NCI-H226 (cell line): ENCODE data around the gene ZFPM1.

Experiments used
- DNase-seq: peaks from one replicate; pipeline ENCODE4 v3.0.0-alpha.2; 2015

The ZFPM1 gene

DNA sequence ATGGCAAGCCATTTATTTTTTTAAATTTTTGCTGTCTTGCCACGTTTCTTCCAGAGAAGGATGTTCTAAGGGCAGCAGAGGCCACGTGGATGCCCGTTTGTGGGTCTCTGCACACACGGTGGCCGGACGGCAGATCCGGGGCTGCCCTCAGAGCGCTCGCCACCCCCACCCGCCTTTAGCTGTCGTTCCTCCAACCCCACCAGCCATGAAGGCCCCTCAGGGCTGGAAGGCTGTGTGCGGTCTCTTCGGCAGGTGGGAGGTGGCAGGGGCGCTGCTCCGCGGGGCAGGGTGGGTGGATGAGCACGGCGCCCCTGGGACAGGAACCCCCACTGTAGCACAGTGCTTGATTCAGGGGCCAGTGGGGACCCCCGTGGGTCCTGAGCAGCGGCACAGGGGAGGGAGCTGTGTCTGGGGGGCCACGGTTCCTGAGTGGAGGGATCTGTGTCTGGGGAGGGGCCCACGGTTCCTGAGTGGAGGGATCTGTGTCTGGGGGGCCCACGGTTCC is 49.7 kb downstream of the ZFPM1 start:
- no peak for DNase-seq

DNA sequence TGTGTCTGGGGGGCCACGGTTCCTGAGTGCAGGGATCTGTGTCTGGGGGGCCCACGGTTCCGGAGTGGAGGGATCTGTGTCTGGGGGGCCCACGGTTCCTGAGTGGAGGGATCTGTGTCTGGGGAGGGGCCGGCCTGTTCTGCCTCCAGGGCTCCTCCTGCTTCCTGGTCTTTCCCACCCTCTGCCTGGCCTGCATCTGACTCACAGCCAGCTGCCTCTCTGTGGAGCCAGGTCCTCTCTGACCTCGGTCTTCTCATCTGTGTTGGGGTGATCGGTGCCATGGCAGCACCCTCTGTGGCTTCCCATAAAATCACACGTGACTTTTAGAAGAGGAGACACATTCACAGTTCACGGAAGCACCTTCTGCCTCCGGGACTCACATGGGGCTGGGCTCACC is 50.3 kb downstream of the ZFPM1 start:
- DNase-seq, result peak; percentile 53

DNA sequence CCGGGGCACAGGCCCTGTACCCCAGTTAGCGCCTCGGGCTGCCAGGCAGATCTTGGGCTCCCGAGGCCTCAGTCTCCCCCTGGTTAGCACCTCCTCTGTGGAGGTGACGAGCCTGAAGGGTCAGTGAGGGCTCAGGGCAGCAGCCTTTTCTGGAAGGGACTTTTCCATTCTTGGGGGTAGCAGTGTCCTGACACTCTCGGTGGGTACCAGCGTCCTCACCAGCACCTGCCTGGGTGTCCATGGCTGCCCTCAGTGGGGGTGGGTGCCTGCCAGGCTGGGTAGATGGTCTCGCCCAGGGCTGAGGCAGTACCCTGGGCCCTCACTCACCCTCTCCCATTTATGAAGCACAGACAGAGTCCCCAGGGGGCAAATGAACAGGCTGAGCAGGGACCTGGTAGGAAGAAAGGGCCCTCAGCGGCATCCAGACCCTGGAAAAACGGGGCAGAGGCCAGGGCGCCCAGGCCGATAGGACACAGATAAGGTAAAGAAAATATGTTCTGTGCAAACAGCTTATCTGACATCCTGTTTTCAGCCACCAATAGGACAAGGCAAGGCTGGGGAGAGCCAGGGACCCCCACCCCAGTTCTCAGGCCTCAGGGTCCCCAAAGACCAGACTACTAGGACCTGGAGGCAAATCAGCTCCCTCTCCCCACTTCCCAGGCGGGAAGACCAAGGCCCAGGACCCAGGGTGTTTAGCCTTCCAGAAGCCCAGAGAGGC is 50.9 kb downstream of the ZFPM1 start:
- no peak for DNase-seq

DNA sequence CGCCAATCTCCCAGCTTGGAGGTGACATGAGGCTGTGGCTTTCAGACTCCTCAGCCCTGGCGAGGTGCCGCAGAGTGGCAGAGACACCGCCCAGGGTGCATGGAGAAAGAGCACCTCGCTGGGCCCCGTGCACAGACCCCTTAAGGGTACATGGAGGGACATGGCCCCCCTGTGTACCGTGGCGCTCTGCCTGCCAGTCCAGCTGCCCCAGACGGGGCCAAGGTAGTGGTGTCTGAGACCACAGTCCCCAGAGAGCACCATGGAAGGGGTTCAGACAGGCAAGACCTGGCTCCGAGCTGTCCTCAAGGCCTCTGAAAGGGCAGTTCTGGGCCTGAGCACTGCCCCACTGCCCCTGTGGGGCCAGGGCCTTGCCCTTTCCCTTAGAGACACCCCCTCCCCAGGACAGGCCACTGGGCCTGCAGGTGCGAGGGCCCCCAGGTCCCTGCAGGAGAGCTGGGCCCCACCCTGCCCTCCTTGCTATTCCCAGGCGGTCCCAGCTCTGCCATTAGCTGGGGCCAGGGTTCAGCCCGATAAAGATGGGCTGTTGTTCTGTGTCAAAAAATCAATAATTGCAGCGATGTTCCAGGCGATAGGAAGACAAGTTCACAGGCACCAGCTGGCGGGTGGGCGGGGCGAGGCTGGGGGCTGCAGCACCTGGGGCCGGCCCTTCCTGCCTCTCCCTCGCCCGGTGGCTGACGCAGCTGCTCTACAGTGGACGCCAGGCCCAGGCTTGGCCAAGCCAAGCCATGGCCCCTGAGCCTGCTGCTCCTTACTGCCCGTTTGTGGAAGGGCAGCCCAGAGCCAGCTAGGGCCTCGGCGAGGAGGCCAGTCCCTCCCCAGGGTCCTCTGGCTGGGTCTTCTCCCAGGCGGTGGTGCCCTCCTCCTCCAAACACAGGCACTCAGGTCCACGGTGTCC is 51.7 kb downstream of the ZFPM1 start:
- no peak for DNase-seq

DNA sequence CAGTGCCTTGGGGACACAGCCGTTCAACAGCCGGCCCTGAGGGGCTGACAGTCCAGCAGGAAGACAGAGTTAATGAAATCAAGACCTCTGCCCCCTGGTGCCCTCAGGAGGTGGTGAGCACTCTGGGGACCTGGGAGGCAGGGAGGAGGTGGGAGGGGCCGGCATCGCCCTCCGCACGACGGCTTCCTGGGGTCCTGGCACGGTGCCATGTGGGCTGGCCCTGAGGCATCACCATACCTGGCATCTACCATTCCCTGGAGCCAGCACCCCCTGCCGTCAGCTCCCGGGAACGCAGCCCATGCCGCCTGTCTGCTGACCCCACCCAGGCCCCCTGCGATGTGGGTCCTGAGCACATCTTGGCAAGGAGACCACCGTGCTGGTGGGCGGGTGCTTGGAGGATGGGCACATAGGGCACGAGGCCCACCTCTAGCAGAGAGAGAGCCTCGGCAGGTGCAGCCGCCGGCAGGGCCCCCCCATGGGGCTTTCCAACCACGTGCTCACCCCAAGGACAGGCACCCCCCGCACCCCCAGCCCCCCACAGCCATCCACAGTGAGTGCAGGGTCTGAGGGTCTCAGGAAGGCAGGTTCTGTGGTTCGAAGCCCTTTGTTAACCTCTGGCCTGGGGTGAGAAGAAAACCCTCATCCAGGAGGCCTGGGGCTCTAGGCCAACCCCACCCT is 52.5 kb downstream of the ZFPM1 start:
- DNase-seq, result peak; percentile 67

DNA sequence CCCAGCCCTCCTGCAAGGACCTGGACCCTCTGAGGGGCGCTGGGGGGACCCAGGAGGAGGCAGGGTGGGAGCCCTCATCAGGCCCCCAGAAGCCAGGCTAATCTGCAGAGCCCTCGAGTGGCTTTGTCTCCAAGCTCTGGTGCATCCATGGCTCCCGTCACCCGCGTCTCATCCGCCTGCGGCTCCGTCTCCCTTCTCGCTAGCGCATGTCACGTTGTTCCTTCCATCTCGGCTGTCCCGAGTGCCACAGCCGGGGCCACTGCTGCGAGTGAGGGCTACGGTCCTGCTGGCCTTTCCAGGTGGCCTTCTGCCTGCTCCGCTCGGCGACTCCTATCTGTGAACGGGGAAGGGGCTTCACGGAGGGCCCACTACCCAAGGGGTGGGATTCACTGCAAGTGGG is 53.6 kb downstream of the ZFPM1 start:
- no peak for DNase-seq

DNA sequence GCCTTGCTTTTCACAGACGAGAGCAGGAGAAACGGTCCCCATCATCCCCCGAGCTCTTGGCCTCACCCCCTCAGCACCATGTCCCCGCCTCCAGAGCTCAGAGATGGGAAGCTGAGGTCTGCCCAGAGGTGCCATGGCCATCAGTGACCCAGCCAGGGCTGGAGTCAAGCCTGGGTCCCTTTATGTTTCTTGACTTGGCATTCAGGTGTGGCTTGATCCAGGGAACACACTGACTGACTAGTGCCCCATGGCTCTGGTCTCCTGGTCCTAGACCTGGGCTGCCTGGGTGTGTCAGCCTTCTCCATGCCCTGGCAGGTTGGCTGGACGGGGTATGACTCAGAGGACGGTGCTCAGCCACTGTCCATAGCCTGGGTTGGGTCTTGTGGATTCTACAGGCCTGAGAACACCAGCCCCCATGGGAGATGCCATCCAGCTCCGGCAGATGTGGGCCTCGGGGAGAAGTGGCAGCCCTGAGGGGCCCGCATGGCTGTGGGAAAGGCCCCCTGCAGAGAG is 54.2 kb downstream of the ZFPM1 start:
- no peak for DNase-seq

DNA sequence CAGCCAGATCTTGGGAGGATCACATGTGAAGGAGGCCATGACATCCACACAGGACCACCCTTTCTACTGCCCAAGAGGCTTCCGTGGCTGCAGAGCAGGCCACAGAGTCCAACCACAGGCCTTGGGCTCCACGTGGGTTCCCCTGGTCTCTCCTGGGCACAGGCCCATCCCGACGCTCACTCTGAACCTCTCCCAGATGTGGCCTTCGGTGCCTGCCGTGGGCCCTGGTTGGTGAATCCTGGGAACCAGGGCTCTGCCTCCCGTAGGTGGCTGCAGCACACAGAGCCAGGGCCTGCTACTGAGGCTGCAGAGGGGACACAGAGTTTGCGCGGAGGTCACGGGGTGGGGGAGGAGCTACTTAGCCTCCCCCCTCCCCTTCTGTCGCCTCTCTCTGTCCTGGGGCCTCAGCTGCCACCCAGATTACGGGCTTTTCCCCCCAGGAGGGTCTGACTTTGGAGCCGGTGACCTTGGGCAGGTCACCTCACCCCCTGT is 55.3 kb downstream of the ZFPM1 start:
- DNase-seq, result no peak

DNA sequence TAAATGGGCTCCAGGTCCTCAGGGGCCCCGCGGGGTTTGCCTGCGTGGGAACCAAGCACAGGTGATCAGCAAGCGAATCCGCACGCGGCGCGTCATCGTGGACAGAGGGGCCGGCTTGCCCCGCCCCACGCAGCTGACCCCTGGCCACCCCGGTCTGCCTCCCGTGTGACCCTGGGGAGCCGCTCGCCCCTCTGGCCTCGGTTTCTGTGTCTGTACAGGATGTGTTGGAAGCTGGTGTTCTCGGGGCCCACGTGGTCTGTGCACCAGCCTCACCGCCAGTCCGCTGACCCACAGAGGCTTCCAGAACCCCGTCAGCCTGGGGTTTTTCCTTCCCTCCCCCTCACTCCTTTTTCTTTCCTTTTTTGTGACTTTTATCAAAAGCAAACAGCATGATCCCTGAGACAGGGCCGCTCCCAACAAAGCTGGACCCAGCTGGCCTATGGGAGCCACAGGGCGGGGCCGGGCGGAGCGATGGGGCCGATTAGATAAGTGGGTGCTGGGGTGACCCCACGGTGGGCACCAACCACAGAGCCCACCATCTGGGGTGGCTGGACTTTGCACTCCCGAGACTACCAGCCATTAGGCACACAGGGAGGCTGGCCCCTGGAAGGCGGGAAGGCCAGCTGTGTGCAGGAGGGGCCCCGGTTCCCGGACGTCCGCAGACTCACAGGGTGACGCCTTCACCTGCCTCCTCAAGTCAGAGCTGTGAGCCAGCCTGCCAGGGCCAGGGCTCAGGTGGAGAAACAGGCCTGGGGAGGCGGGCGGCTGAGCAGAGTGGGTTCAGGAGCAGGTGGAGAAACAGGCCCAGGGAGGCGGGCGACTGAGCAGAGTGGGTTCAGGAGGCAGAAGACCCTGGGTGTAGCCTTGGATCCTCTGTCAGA is 56.0 kb downstream of the ZFPM1 start:
- no peak for DNase-seq

DNA sequence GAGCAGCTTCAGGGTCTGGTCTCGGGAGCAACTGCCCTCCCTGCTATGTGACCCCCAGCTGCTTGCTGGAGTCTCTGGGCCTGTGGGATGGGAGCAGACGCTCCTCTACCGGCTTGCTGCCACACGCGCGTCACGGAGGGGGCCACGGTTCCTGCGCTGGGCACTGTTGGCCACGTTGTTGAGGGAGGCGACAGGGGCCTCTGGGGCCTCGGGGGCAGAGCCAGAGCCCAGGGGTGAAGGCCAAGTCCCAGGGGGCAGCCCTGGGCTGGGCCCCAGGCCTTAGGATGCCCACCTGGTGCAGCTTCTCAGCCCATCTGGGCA is 56.6 kb downstream of the ZFPM1 start:
- no peak for DNase-seq

DNA sequence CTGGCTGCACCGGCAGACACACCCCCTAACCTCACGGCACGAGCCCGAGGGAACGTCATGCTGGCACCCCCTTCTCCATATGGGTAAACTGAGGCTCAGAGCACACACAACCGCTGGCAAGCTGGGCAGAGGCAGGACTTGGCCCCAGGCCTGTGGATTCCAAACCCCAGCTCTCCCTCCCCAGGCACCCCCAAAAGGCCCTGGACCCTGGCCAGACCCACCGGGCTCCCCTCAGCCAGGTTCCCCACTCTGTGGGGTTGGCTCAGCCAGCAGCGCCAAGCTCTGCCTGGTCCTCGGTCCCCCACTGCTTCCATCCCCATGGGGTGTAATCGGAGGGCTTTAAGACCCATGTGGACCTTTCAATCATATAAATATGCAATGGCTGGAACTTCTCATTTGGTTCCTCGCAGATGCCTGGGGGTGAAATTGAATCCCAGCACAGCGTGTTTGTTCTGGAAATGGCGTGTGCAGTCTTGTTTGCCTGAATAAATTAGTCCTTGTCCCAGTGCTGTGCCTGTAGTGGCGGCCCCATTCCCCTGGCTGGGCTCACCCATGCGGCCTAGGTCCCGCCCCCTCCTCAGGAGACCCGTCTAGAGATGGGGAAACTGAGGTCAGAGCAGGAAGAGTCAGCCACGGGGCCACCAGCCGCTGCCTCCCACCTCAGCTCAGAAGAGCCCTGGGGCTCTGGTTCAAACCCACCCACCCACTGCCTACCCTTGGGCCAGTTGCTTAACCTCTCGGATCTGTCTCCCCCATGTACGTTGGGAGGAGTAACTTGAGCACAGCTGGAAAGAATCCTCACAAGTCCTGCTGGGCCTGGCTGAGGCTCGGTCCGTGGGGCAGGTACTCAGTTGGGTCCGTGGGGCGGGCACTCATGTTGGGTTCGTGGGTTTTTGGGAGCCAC is 57.3 kb downstream of the ZFPM1 start:
- no peak for DNase-seq

DNA sequence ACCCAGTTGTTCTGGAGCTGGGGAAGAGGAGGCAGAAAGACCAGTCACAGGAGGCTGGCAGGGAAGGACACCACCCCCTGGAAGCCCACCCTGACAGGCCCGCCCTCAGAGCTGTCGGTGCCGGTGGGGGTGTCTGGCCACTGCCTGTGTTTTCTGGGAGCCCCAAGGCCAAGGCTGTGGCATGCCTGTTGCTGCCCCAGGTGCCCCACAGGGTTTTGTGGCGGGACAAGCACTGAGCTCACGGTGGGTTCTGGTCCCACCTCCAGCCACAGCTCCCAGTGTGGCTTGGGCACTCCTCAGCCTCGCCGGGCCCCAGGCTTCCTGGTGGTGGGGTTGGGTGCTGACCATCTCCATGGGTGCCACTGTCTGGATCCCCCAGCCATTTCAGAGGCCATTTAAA is 58.0 kb downstream of the ZFPM1 start:
- no peak for DNase-seq

DNA sequence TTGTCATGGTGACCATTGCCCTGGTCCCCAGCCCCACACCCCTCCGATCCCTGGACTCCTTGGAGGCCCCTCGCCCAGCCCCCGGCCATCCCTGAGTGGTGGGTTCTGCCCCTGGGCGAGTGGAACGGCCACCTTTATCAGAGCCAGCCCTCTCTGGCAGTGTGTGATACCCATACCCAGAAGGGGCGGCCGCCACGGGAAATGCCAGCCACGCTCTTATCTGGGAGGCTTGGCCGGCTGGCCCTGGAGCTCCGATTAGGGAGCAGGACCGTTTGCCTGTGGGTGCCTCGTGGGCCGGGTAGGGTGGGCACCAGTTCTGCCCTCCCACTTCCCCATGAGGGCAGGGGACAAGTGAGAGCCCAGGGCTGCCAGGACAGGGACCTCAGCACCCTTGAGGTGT is 58.8 kb downstream of the ZFPM1 start:
- DNase-seq, result no peak

DNA sequence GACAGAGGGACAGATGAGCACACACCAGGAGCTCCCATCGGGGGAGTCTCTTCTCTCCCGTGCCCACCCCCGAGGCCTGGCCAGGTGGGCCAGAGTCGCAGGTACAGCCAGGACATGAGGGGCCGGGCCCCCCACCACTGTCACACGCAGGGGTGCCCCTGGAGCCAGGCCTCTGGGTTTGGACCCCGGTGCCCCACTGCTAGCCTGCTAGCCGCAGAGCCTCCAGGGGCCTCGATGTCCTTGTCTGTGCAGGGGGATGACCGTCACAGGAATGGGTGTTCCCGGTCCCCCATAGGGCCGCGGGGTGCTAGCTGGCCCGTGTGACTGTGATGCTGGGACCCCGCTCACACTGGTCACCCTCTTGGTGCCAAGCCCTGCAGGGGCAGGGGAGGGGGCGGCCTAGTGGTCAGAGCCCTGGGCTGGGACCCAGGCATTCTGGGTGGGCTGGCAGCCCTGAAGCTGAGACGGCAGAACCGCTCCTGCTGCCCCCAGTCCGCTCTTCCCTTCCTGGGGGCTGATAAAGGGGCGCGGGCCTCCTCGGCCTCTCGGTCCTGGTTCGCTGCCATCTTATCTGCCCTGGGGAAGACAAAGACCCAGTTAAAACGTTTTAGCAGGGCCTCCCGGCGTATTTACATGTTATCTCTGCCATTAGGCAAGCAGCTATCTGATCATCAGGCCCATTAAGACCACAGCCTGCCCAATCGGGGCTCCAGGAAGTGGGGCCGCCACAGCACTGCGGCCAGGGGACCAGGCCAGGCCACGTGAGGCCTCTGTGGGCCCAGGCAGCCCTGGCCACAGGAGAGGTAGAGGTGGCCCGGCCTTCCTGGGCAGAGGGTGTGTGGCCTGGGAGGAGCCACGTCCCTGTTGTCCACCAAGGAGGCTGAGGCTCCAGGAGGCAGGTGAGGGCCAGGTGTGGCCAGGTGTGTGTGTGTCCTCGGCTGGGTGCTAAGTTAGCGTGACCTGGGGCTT is 59.9 kb downstream of the ZFPM1 start:
- DNase-seq, result no peak

DNA sequence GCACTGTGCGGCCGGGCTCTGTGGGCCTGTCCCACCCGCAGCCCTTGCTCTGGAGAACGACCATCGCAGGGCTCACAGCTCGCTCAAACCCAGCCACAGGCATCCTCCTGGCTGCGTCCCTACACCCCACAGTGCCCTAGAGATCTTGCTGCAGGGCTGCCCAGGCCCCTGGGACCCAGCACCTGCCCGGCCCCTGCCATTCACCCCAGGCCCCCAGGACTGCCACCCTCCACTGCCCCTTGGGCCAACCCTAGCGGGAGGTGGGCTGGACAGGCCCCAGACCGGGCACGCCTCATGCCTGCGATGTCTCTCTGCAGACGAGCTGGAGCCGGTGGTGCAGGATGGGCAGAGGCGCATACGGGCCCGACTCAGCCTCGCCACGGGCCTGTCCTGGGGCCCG is 61.0 kb downstream of the ZFPM1 start:
- DNase-seq, result no peak

DNA sequence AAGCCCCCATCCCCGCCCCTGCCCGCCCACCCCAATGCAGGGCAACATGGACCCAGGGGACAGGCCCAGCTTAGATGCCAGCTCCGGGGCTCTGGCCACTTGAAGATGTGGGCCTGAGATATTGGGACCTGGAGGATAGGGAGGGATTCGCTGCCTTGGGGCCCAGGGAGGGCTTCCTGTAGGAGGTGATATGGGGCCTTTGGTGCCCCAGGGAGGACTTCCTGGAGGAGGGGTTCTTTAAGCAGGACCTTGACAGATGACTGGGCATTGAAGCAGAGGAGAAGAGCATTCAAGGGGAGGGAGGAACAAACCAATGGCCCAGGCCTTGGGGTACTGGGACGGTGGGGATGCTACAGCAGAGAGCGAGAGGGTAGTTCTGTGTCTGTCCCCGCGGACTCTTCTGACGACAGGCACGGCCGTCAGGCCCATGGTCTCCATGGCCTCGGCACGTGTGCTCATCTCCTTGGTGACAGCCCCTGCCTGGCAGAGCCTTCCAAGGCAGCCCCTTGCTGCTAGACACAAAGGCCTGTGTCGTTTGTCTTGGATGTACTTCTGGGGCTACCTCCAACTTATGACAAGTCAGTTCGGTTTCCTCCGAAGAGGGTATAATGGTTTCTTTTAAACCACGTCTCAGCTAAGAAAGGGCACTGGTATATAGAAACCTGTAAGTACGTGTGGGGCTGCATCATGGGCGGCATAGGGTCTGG is 61.6 kb downstream of the ZFPM1 start:
- no peak for DNase-seq

DNA sequence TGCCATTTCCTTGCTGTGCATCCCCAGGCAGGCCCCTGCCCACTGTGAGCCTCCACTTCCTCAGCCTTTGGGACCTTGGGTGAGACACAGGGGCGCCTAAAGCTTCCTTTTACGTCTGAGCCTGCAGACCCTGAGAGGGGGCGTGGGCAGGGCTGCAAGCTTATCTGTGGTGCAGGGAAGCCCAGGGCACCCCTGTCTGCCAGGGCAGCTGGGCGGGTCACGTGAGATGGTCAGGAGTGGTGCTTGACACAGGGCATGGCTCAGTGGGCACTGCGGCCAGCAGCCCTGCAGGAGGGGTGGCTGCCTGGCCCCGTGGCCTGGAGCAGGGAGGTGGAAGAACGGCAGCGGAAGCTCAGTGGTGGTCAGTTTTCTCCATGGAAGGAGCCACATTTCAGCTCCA is 62.3 kb downstream of the ZFPM1 start:
- DNase-seq, result no peak

DNA sequence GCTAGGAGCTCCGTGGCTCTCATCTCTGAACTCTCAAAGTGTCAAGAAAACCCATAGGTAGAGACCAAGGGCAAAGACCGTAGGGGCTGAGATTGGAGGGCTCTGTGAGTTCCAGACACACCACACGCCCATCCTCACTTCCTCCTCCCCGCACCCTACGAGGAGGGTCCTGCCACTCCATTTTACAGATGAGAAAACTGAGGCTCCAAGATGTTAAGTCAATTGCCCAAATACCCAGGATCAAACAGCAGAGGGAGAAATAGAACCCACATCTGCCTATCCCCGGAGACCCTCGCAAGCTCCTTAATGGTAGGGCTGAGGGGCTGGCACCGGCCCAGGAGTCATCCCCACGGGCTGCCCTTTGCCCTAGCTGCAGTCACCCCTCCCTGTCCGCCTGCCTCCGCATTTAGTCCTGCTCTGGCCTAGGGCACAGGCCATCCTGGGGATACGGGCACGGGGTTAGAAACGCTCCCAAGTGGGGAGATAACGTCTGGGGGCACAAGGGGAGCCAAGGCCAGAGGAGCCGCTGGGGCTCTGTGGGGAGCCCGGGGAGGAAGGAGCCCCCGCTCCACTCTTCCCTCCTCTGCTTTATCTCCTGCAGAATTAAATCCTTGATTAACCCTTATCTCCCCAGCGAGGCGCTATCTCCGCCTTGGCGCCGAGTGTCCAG is 63.0 kb downstream of the ZFPM1 start:
- no peak for DNase-seq

DNA sequence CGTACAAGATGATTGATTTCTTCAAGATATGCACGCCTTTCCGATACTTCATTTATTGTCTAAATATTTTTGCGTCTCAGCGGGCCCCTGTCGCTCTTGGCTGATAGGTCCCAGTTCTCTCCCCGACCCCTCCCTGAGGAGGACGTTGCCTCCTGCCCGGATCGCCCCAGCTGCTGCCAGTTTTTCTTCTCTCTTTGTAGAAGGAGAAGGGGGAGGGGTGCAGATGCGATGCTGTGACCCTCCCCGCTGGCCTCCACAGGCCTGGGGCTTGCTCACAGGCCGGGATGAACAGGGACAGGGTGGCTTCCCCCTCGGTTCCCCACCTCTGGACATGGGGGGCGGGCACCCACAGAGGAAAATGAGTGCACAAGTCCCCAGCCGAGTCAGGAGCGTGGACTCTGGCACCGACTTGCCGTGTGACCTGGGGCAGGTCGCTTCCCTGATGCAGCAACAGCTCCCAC is 63.6 kb downstream of the ZFPM1 start:
- no peak for DNase-seq
